Cardiac fibroblast (primary cell): Measurements from ENCODE around the gene TSPAN18.

Experiments used
- DNase-seq, 2 donors: peaks; one replicate each; pipeline versions ENCODE4 v3.0.0 to v3.0.0-alpha.2; 2010; ENCODE audit warnings: low read depth in 2 of 2
- H3K4me3 ChIP-seq, 2 donors: replicated peaks in 1 of 2; 1 replicate in 1 of 2; 2 replicates in 1 of 2; pipeline ENCODE4 v1.5.1; 2011; ENCODE audit warnings: low read depth in 2 of 2, low read length in 2 of 2, mild to moderate bottlenecking in 2 of 2, moderate library complexity in 1 of 2
- CTCF ChIP-seq: IDR thresholded peaks from one replicate; pipeline ENCODE4 v1.5.1; 2011; ENCODE audit warnings: low read depth, mild to moderate bottlenecking, low read length, inconsistent platforms

TSPAN18 gene

DNA sequence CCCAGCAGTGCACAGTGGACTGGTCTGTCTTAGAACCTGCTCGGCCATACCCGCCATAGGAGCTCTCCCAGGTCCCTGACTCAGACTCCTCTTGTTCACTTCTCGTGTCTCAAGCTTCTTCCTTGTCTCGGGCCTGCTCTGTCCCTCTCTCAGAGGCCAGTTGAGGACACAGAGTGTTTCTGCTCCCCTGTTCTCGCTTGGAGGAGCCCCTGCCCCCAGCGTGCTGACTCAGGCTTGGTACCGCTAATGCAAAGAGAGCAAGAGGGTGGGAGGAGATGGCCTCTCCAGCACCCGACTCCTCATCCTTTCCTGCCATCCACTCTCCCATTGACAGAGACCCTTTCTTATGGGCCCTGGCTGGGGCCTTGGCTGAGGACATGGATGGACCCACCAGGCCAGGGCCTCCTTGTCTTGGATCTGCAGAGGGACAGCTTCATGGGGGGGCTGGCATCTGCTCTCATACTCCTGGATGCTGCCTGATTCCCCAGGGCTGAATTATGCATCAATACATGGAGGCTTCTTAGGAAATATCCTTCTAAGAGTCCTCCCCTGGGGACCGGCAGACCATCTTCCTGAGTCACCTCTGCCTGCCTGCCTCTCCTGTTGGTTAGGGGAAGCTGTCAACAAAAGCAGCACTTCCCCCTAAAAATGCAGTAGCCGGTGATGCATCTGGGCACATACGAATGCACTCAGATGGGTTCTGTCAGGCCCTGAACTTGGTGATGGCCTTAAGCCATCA lies 15.9 kb downstream of the TSPAN18 start:
- TF ChIP-seq CTCF: no peak
- DNase-seq: no peak
- no peak overlapping the region for H3K4me3 ChIP-seq

DNA sequence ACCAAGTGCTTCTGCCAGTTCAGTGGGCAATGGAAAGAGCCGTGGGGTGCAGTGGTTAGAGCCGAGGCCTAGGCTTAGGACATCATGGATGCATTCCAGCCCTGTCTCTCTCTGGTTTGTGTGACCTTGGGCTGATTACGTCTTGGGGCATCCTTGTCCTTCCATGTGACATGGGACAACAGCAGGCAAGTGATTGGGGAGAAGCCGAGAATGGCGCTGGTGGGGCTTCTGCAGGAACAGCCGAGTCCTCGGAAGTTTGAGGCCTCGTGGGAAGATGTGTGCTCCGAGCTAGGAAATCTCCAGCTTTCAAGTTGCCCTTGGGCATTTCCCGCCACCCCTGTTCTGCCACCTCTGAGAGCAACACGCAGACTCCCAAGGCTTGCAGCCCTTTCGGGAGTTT lies 16.6 kb downstream of the TSPAN18 start:
- no peak overlapping the region for H3K4me3 ChIP-seq
- TF ChIP-seq CTCF: no peak
- DNase-seq: no peak

GRCh38 chr11:44743959-44744557 lies 17.3 kb downstream of the TSPAN18 start:
- DNase-seq: no peak
- no peak for TF ChIP-seq CTCF
- H3K4me3 ChIP-seq: no peak overlapping the region

- no peak overlapping the region for H3K4me3 ChIP-seq
- no peak for DNase-seq
- no peak for TF ChIP-seq CTCF
Measured at GRCh38 chr11:44746894-44747293, 20.1 kb downstream of the TSPAN18 start.

GRCh38 chr11:44747316-44747715 lies 20.6 kb downstream of the TSPAN18 start:
- no peak for TF ChIP-seq CTCF
- no peak overlapping the region for H3K4me3 ChIP-seq
- DNase-seq: peak in 1 of 2 donors; percentile 32

GRCh38 chr11:44747836-44748235 lies 21.1 kb downstream of the TSPAN18 start:
- H3K4me3 ChIP-seq: no peak overlapping the region
- DNase-seq: no peak
- no peak for TF ChIP-seq CTCF
